ENCODE data around the gene MCC.
A peak's percentile ranks its signal among the peaks of the same experiment; 100 is the strongest.

Gene MCC

DNA sequence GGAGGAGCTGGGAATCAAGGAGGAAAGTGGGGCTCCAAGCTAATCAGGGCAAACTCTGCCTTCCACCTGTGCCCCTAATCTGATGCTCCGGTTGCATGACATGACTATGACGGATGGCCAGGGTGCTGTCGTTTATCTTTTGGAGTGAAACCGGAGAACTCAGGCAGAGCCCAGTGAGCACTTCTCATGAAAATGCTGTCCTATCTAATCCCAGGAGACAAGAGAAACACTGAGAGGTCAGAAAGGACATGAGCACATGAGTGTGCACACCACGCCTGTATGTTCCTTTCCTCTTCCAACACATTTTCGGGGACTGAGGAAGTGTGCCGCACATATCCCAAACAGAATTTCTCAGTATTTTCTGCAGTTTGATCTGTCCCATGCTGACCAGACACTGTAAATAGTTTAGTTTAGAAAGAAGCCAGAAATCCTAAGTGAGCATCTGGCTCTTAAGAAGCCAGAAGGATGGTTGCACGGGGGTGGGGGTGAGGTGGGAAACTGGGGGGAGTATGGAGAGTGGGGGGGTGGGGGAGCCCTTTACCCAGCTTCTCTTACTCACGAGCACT lies 270.6 kb downstream of the MCC start:
- DNase-seq: no peak

DNA sequence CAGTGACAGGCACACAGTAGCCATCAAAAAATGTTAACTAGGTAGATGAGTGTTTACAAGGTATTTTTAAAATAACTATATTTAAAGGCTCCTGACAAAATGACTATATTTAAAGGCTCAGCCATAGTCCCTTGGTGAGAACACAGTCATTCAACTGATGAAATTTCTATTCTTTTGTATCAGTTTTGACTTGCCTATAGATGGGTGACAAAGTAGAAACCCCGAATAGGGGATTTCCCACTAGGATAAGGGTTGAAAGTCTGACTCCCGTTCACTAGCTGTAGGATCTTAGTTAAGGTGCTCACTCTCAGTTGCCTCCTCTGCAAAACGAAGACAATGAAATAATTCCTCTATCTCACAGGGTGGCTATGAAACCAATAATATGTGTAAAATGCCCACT lies 271.7 kb downstream of the MCC start:
- no peak for DNase-seq

DNA sequence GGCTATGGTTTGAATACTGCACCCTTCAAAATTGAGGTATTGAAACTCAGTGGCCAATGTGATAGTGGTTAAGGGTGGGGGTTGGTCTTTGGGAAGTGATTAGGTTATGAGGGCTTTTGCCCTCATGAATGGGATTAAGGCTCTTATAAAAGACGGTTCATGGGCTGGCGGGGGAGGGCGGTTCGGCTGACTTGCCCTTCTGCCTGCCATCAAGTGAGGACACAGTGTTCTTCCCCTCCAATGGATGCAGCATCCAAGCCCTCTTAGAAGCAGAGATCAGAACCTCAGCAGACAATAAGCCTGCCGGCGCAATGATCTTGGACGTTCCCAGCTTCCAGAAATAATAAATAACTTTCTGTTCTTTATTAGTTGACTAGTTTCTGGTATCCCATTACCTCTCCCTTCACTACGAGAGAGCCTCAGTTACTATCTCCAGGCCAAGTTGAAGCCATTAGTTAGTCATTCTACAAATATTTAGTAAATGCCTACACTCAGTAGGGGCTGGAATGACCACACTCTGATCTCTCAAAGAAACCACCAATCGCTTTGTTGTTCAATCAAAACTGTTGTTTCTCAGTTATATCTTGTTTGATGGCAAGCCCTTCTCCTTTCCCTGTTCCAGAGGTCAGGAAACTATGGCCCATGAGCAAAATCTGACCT lies 272.7 kb downstream of the MCC start:
- no peak for DNase-seq

DNA sequence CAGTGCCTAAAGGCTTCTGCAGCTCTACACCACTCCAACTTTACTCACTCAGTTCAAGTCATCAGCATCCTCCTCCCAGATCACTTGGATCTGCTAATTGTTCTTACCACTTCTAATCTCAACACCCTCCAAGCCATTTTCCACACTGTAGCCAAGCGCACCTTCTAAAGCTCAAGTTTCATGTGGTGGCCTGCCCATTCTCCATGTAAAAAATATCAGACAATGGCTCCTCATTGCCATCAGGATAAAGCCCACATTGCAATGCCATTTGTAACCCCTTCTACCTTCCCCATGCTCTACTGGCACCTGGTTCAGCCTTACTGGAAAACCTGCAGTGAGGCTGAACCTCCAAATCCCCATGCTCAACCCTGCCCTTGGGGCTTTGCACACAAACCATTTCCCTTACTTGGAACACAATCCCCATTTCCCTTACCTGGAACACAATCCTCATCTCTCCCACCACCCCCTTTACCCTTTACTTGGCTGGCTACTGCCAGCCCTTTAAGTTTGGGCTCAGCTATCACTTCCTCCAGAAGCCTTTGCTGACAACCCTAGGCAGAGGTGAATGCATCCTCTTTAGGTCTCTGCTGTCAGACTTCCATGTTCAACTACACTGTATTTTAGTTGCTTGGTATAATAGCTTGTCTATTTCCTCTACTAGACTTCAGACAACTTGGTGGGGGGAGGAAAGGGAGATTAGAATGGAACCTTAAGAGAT lies 273.5 kb downstream of the MCC start:
- no peak for DNase-seq

DNA sequence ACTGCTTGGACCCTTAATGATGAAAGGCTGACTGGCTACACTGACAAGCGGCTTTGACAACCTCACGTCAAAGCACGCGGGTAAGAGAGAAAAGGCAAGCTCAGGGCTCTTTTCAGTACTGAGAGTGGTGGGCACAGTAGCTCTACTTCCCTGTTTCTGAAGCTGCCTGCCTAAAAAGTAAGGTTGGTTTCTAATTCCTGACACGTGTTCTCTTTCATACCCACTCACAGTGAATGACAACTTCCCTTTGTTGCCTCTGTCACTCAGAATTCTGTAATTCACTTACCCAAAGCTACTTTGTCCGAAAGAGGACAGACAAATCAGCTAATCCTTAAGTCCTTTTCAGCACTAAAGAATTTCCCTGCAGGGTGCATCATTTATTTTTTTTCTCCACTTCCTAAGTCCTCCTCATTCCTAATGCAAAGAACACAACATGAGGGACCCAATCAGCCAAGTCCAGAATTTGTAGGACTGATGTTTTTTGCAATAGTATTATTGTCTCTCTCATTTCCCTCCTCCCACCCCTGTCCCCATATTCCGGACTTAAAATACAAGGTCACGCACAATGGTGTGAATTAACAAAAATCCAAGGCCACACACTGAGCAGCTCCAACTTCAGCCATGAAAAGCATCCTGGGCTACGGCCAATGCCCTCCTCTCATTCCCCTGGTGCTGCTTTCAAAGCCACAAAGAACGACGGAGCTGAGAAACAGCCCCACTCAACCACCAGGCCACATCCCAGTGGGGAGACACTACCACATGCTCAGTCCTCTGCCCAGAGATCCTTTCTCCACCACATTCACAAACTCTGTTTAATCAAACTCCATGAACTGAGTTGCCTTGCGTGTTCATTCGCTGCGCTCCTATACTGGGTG lies 274.5 kb downstream of the MCC start:
- peak; percentile 59 to 73 for DNase-seq

DNA sequence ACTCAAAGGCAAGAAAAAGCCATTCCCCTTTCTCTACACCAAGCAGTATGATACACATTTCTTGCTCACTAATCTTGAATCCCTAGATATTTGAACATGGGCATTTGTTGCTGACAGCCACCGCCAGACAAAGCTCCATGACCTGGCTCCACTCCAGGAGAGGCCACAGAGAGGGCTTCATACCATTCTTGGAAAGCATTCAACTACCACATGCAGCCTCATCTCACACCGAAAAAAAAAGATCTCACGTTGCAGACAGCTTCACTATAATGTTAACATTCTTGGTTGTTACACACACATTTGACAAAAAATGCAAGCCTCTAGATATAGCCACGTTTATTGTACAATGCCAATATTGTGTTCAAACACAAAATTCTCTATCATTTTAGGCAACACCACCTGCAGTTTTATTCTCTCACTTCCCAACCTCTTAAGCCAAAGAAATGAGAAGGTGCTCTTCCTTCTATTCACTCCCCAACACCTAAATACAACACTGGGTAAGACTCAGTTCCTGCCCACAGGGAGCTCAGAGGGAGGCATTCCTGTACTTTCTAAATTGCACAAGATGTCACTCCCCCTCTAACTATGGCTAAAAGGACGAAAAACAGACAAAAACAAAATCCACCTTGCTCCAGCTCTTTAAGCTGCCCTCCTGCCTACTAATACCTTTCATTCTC lies 275.9 kb downstream of the MCC start:
- DNase-seq: peak; percentile 25 to 43

DNA sequence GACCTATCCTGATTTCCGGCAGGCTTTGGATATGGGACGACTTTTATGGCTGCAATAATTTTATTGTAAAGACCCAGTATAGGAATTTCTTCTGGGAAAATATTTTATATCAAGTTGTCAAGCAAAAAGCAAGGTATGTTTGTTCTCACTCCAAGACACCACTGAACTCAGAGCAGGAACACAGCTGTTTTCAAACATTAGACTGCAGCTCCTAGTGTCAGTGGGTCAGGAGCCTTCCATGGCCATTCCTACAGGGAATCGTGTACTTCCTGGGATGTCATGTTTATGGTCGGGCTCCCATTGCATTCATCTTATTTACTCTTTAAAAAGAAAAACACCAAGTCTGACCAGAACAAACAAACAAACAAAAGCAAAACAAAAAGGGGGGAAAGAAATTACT lies 278.8 kb downstream of the MCC start:
- DNase-seq: no peak

DNA sequence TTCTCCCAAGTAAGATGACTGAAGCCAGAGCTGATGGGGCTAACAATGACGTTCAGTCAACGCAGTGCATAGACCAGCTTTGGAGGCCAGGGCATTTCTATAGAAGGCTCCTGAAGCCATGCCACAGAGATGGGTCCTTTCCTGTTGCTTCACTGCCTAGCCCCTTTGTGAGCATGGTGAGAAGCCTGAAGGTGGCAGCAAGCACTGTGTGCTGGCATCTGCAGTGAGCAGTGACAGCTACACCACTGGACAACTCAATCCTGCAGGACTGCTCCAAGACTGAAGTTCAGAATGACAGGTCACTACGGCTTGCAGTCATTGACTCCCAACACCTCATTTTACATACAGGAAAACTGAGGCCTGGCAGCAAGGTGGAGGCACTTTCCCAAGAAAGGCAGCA lies 282.4 kb downstream of the MCC start:
- DNase-seq: no peak

DNA sequence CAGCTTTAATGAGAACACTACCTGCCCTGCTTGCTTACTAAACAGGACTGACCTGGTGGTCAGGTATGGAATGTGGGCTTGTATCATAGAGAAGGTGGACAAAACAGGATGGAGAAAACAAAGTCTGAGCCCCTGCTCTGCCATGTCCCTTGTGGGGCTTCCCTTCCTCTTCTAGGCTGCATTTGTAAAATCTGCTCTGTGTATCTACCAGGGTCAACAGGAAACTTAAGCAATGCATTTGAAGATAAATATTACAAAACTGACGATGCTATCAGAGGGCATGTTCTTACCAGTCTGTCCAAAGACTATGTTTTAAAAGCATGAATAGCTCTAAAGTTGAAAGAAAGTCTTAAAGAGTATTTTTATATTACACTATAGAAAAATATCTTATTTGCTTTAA lies 282.9 kb downstream of the MCC start:
- no peak for DNase-seq

DNA sequence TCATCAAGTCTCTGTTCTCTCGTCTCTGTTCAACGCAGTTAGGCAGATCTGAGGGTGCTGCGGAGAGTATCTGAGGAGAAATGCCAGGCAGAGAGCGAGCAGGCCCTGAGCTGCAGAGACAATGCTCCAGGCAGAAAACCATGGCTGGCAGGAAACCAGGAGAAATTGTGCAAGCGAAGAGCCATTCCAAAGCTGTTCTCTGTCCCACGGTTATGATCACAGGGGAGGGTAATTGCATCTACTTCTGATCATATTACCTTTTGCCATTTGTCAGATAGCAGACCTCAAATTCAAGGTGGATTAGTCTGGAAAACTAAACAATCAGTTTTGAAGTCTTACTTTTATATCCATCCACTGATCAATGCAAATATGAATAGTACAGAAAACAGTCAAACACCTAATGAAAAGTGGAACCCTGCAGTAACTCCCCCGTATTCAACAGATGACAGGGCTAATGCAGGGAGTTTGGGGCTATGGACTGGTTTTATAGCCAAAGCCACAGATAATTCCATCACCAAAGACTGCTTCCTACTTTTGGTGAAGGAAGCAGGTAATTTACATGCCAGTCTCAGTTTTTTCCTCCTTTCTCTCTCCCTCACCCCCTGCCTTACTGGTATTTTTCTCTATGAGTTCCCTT lies 283.6 kb downstream of the MCC start:
- DNase-seq: no peak

DNA sequence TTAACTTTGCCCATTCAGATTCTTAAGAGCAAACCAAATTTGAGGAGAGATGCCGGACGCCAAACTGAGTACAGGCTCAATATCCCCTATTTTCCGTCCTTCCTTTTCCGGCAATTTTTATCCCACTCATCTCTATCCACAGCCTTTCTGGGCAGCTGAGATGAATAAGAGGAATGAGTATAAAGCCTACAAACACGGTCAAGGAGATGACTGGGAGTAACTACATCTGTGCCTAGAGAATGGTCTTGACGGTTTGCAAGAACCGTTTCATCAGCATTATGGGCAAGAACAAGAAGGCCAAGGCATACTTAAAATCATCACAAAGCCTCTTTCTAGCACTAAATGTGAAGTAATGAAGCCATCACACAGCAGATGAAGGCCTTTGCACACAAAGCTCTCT lies 284.3 kb downstream of the MCC start:
- DNase-seq: no peak

DNA sequence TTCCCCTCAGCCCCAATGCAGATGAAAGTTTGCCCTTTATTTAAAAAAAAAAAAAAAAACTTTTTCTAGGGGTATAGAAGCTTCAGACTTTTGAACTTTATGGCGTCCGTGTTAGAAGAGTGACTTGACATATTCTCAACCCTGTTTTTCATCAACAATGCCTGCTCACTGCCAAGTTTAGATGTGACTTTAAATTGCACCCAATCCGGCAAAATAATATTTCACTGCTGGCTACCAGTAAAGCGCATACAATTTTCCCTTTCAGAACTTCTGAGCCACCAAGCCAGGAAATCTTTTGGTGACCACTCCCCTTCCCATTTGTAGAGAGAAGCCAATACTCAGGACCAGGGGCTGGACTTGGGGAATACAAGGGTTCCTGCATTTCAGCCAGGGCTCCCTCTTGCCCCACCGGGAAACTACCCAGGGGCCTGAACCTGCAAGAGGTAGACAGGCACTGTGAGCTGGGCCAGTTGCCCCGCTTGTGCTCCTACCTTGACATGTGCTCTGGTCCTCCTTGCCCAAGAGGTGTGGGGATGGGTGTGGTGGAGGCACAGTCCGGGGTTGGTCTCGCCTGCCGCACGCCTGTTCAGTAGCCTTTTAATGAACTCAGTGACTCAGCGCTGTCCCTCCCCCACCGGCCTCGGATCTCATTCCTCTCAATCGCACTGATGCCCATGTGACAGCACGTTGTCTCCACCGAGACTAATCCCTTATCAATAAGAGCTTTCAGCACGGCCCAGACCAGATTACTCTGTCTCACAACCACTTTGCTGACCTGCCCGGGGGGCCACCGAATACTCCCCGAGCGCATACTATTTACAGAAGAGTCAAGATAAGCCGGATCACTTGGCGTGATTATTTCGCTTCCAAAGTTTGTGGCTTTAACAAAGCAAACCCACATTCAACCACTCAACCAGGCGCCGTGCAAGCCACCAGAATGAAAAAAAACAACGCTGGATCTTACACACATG lies 285.2 kb downstream of the MCC start:
- no peak for DNase-seq

DNA sequence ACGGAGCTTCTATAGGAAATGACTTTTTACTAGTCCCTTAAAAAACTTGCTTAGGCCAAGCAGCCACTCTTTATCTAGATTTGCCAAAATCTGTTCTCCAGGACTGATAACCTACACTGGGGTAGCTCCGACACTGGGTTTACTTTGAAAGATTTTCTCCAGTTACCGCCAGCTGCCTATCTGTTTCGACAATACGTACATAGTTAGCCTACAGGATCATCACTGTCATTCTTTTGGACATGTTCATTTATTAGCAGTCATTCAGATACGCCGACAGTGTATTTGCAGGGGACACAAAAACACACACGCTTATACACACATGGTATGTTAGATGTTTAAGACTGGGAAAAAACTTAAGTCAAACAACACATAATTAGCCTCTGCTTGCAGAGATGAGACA lies 286.0 kb downstream of the MCC start:
- no peak for DNase-seq

DNA sequence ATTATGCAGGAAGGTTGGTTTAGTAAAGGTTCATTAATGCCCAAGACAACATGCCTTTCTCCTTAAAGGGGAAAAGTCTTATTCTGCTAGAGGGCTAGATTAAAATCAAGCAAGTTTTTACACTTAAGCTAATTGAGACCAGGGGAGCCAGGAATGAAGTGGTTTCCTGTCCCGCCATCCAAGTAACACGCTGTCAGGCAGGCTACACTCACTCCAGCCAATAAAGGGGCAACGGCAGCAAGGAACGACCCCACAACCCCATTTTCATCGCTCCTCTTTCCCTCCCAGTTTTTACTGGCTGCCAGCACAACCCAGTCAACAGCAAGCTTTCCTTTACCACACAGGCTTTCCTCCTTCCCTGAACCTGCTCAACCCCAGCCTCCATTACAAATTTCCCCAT lies 286.5 kb downstream of the MCC start:
- no peak for DNase-seq

DNA sequence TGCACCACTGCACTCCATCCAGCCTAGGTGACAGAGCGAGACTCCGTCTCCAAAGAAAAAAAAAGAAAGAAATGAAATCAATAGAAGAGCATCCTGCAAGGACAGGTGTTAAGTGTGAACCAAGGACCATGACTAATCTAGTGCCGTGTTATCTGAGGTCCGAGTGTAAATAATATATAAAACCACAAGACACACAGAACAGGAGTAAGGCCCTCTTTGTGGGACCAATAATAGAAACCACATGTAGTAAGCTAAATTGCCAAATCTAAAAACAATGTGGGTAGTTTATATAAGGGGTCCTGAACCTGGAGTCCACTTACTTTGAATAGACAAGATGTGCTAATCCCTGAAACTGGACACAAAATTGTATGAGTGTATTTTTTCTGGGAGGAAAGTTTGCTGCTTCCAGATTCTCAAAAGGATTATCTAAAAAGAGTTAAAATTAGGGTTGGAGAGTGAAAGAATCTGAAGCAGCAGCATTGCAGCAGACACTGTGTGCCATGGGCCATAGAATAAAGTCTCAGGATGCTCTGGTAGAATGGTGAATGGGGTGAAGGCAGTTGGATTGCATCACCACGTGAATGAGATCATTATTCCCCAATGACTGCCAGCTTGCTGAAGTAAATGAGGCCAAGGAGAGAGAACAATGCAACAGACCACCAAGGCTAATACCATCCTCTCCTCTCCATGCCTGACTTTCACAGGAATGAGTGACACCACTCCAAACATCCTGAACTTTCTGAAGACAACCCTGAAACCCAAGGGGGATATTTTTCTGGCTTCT lies 288.9 kb downstream of the MCC start:
- no peak for DNase-seq

DNA sequence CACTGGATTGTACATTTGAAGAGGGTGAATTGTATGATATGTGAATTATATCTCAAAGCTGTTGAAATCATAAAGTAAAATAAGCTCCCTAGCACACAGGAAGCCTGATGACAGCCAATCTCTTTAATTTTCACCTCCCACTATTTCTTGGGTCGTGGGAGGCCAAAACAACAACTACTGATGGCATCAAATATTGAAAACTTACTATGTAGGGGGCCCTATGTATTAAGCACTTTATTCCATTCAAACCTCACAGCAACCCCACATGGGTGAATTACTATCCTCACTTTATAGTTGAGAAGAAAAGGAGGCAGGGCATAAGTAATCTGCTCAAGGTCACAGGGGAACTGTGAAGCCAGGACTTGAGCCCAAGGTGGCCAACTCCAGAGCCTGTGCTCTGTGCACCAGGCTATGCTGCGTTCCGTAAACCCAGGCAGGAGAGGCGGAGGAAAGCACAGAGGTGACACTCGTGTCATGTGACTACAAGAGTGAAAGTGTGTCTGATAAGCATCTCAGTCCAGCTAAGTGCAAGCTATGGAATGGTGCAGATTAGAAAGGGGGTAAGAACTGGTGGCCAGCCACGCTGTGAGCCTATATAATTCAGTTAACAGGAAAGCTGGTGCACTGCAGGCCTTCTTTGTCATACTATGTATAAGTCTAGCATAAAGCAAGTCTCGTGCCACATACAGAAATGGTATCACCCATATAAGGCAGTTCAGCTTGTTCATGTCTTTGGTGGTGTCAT lies 290.6 kb downstream of the MCC start:
- no peak for DNase-seq

DNA sequence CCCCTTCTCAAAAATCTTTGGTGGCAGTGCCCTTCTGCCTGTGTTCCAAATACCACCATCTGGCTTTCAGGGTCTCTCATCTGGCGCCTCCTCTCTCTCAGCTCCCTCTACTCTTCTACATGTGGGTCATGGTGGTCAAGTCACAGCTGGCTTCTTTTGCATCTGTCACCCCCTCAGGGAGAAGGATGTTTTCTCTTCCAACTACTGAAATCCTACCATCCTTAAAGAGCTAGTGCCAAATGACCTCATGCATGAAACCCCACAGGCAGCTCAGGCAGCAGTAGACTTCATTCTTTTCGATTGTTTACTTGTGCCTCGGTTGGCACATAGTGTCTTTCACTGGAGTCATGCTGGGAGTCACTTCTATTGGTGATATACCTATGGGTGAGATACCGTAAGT lies 292.5 kb downstream of the MCC start:
- no peak for DNase-seq

DNA sequence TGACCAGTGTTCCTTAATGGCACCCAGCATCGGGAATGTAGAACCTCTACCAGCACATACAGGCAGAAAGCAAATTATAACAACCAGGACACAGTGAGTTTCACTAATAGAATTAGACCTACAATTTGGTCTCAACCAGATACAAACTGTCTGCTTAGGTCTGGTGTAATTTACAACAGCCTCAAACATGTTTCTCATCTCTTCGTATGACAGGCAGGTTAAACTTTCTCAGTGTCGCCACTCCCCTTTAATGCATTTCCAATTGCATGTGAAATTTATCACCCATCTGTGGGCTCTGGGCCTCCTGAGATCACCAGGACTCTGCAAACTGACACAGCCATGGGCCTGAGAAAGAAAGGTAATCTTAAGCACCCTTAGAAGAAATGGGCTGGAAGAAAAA lies 293.0 kb downstream of the MCC start:
- DNase-seq: no peak

DNA sequence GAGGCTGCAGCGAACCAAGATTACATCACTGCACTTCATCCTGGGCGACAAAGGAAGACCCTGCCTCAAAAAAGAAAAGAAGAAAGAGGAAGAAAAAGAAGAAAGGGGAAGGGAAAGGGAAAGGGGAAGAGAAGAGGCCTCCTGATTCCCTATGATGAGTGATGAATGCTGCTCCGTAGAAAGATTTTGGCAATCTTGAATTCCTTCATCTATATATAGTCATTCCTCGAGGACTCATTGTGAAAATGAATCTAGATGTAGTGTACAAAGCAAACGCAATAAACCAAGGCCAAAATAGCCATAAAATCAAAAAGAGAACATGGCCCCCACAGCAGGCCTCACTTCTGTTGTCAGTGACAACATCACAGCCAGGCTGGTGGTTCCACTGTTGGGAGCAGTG lies 293.7 kb downstream of the MCC start:
- no peak for DNase-seq

DNA sequence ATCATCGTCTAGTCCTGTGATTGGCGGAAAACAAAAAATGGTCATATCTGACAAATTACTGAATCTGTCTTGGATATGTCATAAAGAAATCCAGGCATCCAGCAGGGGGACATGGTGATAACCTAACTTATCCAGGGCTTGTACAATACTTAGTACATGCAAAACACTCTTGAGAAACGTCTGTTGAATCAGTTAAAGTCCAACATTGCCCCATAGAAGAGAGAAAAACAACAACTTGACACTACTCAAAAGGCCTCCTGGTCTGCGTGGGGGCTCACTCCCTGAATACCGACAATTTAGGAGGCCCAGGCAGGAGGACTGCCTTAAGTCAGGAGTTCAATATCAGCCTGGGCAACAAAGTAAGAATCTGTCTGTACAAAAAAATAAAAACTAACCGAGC lies 294.1 kb downstream of the MCC start:
- no peak for DNase-seq

Measured in Kasumi-1 (cell line).